GM21360 (cell line): ENCODE results near the gene PRKCI.
"Not testable (repeated sequence)": the region's sequence is repeated elsewhere in the genome, so short reads cannot be mapped to it uniquely, and the experiment has no call there.

Source experiments
- ATAC-seq: cut with Tn5 transposase; IDR thresholded peaks from one replicate; pipeline ENCODE4 v1.9.1; 2021; ENCODE audit warnings: mild to moderate bottlenecking, moderate library complexity; ENCODE audit not compliant: unreplicated experiment

PRKCI gene

GRCh38 chr3:170222647-170223541, 670 bp downstream of the PRKCI start:
- peak; percentile 32 for ATAC-seq

DNA sequence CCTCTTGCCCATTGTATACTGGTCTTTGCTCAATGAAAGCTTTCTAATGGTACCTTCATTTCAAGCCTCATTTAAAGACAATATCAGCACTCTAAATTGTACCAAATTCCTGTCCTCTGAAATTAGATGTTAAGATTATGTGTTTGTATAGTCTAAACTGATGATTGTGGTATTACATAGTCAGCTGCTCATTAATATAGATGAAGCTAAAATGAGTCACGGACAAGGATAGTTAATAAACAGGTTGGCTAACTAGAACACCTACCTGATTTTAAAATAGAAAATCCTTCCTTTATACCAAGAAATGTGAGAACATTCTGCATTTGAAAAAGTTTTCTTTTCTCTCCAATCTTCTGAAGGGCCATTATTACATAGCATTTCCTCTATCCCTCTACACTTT, 2.9 kb downstream of the PRKCI start:
- ATAC-seq = no peak

DNA sequence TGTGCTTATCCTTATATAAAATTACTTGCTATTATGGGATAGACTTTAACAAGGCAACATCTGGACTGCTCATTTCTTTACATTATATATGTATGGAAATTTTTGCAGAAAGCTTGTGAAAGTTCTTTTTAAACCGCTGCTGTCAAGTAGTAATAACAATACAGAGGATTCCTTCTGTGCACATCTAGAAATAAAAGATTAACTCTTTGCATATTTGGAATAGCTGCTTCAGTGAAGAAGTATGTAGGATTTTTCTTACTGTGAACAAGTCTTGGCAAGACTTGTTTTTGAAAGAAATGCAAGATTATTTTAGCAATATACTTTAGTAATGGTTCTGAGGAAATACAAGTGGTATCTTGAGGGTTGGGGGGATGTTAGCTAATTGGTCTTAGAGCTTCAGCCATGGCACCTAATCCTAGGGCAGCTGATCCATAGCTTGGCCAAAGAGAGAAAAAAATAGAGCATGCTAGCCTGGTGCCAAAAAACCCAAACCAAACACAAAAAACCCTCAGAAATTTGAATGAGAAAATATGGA, 4.3 kb downstream of the PRKCI start:
- no peak for ATAC-seq

DNA sequence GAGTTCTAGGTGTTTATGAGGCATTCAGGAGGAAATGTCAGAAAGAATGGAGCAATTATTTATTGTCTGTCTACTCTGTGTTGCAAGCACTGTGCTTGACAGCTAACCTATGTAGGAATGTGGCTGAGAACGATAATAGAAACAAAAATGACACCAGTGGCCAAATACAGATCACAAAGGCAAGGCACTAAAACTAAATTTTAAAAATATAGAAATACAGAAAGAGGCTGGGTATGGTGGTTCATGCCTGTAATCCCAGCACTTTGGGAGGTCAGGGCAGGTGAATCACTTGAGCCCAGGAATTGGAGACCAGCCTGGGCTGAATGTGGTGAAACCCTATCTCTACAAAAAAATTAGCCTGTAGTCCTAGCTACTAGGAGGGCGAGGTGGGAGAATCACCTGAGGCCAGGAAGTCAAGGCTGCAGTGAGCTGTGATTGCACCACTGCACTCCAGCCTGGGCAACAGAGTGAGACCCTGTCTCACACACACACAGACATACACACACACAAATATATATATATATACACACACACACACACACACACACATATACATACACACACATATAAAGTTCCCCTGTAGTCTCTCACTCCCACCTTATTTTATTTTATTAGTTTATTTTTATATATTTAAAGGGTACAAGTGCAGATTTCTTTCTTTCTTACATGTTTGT, 6.0 kb downstream of the PRKCI start:
- ATAC-seq = no peak

DNA sequence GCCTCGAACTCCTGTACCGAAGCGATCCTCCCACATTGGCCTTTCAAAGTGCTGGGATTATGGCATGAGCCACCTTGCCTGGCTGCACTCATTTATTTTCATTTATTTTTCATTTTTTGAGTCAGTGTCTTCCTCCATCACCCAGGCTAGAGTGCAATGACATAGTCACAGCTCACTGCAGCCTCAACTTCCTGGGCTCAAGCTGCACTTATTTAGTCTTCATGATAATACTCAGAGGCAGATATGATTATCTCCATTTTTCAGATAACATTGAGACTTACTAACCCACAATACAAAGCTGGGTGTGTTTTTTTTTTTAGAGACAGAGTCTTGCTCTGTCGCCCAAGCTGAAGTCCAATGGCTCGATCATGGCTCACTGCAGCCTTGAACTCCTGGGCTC, 10.0 kb downstream of the PRKCI start:
- no peak for ATAC-seq

DNA sequence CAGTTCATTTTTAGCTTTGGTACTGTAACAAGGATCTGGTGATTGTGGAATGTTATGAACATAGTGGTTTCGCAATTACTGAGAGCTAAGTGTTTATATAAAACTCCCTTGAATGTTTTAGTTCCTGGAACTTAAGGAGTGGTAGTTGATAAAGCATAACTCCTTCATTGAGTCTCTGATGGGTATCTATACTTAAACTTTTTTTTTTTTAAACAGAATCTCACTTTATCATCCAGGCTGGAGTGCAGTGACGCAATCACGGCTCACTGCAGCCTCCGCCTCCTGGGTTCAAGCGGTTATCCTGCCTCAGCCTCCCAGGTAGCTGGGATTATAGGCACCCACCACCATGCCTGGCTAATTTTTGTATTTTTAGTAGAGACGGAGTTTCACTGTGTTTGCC, 11.3 kb downstream of the PRKCI start:
- no peak for ATAC-seq

DNA sequence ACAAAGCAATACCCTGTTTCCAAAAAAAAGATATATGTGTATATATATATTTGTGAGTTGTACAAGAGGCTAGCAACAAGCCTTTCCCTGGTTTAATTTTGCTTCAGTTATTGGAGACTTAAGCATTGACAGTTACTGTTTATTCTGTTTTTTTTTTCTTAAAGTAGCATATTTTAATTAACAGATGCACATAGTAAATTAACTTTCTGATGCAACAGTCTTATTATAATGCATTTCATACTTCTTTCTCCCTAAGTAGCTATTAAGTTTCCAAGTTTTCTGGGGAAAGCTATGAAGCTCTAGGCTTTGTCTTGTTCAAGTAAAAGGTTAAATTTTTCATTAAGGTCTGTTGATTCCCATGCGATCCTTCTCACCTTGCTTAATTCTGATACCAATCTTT, 17.9 kb downstream of the PRKCI start:
- ATAC-seq = no peak

GRCh38 chr3:170240671-170241070, 18.4 kb downstream of the PRKCI start:
- no peak for ATAC-seq

GRCh38 chr3:170244576-170244975, 22.4 kb downstream of the PRKCI start:
- no peak for ATAC-seq

GRCh38 chr3:170247875-170248274, 25.7 kb downstream of the PRKCI start:
- peak; percentile 21 for ATAC-seq

DNA sequence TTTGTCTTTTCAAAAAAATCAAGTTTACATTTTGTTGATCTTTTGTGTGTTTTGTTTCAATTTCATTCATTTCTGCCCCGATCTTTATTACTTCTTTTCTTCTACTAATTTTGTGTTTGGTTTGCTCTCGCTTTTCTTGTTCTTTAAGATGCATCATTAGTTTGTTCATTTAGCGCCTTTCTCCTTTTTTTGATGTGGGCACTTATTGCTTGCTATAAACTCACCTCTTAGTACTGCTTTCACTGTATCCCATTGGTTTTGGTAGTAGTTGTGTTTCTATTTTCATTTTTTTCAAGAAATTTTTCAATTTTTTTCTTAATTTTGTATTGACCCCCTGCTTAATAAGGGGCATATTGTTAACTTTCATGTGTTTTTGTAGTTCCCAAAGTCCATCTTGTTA, 34.4 kb downstream of the PRKCI start:
- no peak for ATAC-seq

GRCh38 chr3:170257145-170257544, 34.9 kb downstream of the PRKCI start:
- peak; percentile 72 for ATAC-seq

GRCh38 chr3:170258105-170258487, 35.9 kb downstream of the PRKCI start:
- no peak for ATAC-seq

DNA sequence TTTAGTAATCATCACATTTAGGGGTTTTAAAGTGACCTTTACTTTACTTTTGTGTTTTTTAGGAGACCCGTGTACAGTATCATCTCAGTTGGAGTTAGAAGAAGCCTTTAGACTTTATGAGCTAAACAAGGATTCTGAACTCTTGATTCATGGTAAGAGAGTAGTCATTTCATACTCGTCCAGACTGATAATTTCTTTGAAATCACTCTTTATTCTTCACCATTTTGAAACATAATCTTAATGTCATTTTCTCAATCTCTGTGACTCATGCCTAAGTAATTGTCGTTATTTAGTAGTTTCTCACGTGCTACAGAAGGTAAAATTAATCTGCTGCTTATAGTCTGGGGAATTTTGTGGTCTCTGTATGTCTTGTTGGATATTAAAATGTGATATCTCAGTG, 37.7 kb downstream of the PRKCI start:
- no peak for ATAC-seq

DNA sequence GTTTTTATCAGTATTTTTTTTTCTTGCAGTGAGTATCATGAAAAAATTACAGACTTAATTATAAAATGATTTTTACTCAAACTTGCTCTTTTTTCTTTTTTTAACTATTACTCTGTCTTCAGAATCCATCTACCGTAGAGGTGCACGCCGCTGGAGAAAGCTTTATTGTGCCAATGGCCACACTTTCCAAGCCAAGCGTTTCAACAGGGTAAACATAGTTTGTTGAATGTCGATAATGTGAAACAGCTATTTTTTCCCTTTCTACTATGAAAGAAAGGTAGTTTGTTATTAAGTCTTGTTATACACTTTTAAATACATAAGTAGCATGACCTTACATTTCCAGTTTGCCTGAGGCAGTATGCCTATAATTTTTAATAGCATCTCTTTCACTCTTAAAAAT, 45.6 kb downstream of the PRKCI start:
- no peak for ATAC-seq

- not testable (repeated sequence) for ATAC-seq
Observed at GRCh38 chr3:170269673-170270254, 47.5 kb downstream of the PRKCI start.

- ATAC-seq = no peak
Observed at GRCh38 chr3:170270282-170270881, 48.2 kb downstream of the PRKCI start.

DNA sequence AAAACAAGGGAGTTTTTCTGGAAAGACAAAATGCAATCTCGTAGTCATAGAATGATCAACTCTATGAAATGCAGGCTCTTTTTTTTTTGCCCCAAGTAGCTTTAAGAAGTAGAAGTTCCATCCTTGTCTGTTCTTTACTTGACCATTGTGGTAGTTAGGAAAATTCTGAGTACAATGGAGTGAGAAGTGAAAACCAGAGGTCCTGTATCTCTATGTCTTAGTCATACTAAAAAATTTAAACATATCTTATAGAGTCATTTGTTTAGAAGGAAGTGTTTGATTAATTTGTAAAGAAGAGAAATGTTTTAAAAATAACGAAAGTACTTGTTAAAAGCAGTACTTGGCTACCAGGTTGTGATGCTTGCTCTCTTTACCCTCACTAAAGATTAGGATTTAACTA, 52.4 kb downstream of the PRKCI start:
- ATAC-seq = no peak

DNA sequence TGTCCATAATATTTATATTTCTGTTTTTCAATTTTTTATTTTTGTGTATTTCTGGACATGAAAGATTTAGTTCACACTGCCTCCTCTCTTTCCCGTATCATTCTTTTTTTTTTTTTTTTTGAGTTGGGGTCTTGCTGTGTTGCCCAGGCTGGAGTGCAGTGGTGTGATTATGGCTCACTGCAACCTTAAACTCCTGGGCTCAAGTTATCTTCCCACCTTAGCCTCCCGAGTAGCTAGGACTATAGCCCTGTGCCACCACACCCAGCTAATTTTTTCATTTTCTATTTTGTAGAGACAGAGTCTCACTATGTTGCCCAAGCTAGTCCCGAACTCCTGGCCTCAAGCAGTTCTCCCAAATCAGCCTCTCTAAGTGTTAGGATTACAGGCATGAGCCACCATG, 53.6 kb downstream of the PRKCI start:
- ATAC-seq = no peak

GRCh38 chr3:170277311-170277710, 55.1 kb downstream of the PRKCI start:
- ATAC-seq = not testable (repeated sequence)

DNA sequence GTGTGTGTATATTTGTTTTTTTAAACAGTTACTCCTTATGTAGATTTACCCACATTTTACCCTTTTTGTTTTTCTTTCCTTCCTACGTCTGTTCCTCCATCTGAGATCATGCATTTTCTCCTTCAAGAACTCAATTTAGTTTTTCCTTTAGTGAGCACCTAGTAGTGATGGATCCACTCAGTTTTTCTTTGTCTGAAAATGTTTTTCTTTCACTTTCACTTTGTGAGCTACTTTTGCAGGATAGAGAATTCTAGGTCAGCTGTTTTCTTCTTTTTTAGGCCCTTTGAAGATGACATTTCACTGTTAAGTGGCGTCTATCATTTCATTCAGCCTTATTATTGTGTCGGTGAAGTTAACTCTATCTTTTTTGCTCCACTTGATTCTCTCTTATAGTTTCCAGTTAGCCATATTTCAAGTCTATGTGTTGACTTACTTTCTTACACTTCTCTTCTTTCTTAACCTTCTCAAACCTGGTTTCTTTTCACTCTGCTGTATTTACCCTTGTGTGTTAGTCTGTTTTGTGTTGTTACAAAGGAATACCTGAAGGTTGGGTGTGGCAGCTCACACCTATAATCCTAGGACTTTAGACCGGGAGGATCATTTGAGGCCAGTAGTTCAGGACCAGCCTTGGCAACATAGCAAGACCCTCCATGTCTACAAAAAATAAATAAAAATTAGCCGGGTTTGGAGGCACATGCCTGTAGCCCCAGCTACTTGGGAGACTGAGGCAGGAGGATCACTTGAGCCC, 55.8 kb downstream of the PRKCI start:
- no peak for ATAC-seq
